ENCODE measurements around the gene GSTA4. TPM values are rescaled to one million over a fixed set of nuclear protein-coding genes. Genes with fewer than 3 reads are reported as not detected.

Gene GSTA4
- polyA plus RNA-seq (2012; ENCODE audit: low read depth, missing spikeins): 2.7 TPM

- peak; percentile 74 for DNase-seq (ENCODE audit: insufficient read length, low spot score)
- peak; percentile 91 for FAIRE-seq
Measured at GRCh38 chr6:52995089-52995912, at the start of gene GSTA4. Gene GSTA4 (minus strand): TSS chr6:52995284. CDS start chr6:52994243, 1,041 bp downstream.

GRCh38 chr6:53044572-53044971 is 49.5 kb upstream of the GSTA4 start:
- DNase-seq (ENCODE audit: insufficient read length, low spot score) (no peak), FAIRE-seq (no peak)
- TF ChIP-seq PAX5 (IDR thresholded peaks at IDR 0.05; ENCODE audit: insufficient read depth, low read length, severe bottlenecking): no peak
- TF ChIP-seq POLR2AphosphoS5 (IDR thresholded peaks at IDR 0.05; ENCODE audit: low read depth, low read length): no peak
- TF ChIP-seq POLR2A (IDR thresholded peaks at IDR 0.05; ENCODE audit: low read depth, low read length): no peak
- TF ChIP-seq POU2F2 (IDR thresholded peaks at IDR 0.05; ENCODE audit: low read depth, low read length): no peak
- no peak for TF ChIP-seq SPI1 (IDR thresholded peaks at IDR 0.05; ENCODE audit: low read depth, low read length)
- TF ChIP-seq TAF1 (IDR thresholded peaks at IDR 0.05; ENCODE audit: low read depth, low read length): no peak

More at GRCh38 chr6:52995089-52995912, at the start of gene GSTA4:
- TF ChIP-seq PAX5 (IDR thresholded peaks at IDR 0.05; ENCODE audit: insufficient read depth, low read length, severe bottlenecking) (peak; percentile 7), POU2F2 (IDR thresholded peaks at IDR 0.05; ENCODE audit: low read depth, low read length) (peak; percentile 98), POLR2A (IDR thresholded peaks at IDR 0.05; ENCODE audit: low read depth, low read length) (0 out of 2 replicates have a peak, but pooled peaks have one; percentile 27)

- DNase-seq (ENCODE audit: insufficient read length, low spot score) (no peak), FAIRE-seq (no peak)
- TF ChIP-seq TAF1 (IDR thresholded peaks at IDR 0.05; ENCODE audit: low read depth, low read length) (no peak), PAX5 (IDR thresholded peaks at IDR 0.05; ENCODE audit: insufficient read depth, low read length, severe bottlenecking) (no peak), POLR2AphosphoS5 (IDR thresholded peaks at IDR 0.05; ENCODE audit: low read depth, low read length) (no peak), POLR2A (IDR thresholded peaks at IDR 0.05; ENCODE audit: low read depth, low read length) (no peak), POU2F2 (IDR thresholded peaks at IDR 0.05; ENCODE audit: low read depth, low read length) (no peak), SPI1 (IDR thresholded peaks at IDR 0.05; ENCODE audit: low read depth, low read length) (no peak)
Measured at GRCh38 chr6:53044071-53044470, 49.0 kb upstream of the GSTA4 start.

- FAIRE-seq (no peak), DNase-seq (ENCODE audit: insufficient read length, low spot score) (no peak)
- TF ChIP-seq POLR2A (IDR thresholded peaks at IDR 0.05; ENCODE audit: low read depth, low read length) (no peak), PAX5 (IDR thresholded peaks at IDR 0.05; ENCODE audit: insufficient read depth, low read length, severe bottlenecking) (no peak), POLR2AphosphoS5 (IDR thresholded peaks at IDR 0.05; ENCODE audit: low read depth, low read length) (no peak), POU2F2 (IDR thresholded peaks at IDR 0.05; ENCODE audit: low read depth, low read length) (no peak), TAF1 (IDR thresholded peaks at IDR 0.05; ENCODE audit: low read depth, low read length) (no peak), SPI1 (IDR thresholded peaks at IDR 0.05; ENCODE audit: low read depth, low read length) (no peak)
Measured at GRCh38 chr6:53043581-53043980, 48.5 kb upstream of the GSTA4 start.

- FAIRE-seq (no peak), DNase-seq (ENCODE audit: insufficient read length, low spot score) (no peak)
- TF ChIP-seq POLR2A (IDR thresholded peaks at IDR 0.05; ENCODE audit: low read depth, low read length) (no peak), TAF1 (IDR thresholded peaks at IDR 0.05; ENCODE audit: low read depth, low read length) (no peak), PAX5 (IDR thresholded peaks at IDR 0.05; ENCODE audit: insufficient read depth, low read length, severe bottlenecking) (no peak), POLR2AphosphoS5 (IDR thresholded peaks at IDR 0.05; ENCODE audit: low read depth, low read length) (no peak), SPI1 (IDR thresholded peaks at IDR 0.05; ENCODE audit: low read depth, low read length) (no peak), POU2F2 (IDR thresholded peaks at IDR 0.05; ENCODE audit: low read depth, low read length) (no peak)
Measured at GRCh38 chr6:53042112-53042511, 47.0 kb upstream of the GSTA4 start.

GRCh38 chr6:53041356-53041755 is 46.3 kb upstream of the GSTA4 start:
- TF ChIP-seq TAF1 (IDR thresholded peaks at IDR 0.05; ENCODE audit: low read depth, low read length) (no peak), SPI1 (IDR thresholded peaks at IDR 0.05; ENCODE audit: low read depth, low read length) (no peak), POU2F2 (IDR thresholded peaks at IDR 0.05; ENCODE audit: low read depth, low read length) (no peak), PAX5 (IDR thresholded peaks at IDR 0.05; ENCODE audit: insufficient read depth, low read length, severe bottlenecking) (no peak), POLR2A (IDR thresholded peaks at IDR 0.05; ENCODE audit: low read depth, low read length) (no peak), POLR2AphosphoS5 (IDR thresholded peaks at IDR 0.05; ENCODE audit: low read depth, low read length) (no peak)
- FAIRE-seq: no peak
- DNase-seq (ENCODE audit: insufficient read length, low spot score): no peak

- DNase-seq (ENCODE audit: insufficient read length, low spot score) (no peak), FAIRE-seq (no peak)
- TF ChIP-seq POLR2A (IDR thresholded peaks at IDR 0.05; ENCODE audit: low read depth, low read length) (no peak), SPI1 (IDR thresholded peaks at IDR 0.05; ENCODE audit: low read depth, low read length) (no peak), PAX5 (IDR thresholded peaks at IDR 0.05; ENCODE audit: insufficient read depth, low read length, severe bottlenecking) (no peak), TAF1 (IDR thresholded peaks at IDR 0.05; ENCODE audit: low read depth, low read length) (no peak), POLR2AphosphoS5 (IDR thresholded peaks at IDR 0.05; ENCODE audit: low read depth, low read length) (no peak), POU2F2 (IDR thresholded peaks at IDR 0.05; ENCODE audit: low read depth, low read length) (no peak)
Measured at GRCh38 chr6:53038596-53038995, 43.5 kb upstream of the GSTA4 start.

GRCh38 chr6:53038141-53038540 is 43.1 kb upstream of the GSTA4 start:
- FAIRE-seq (no peak), DNase-seq (ENCODE audit: insufficient read length, low spot score) (no peak)
- TF ChIP-seq POU2F2 (IDR thresholded peaks at IDR 0.05; ENCODE audit: low read depth, low read length): no peak
- TF ChIP-seq PAX5 (IDR thresholded peaks at IDR 0.05; ENCODE audit: insufficient read depth, low read length, severe bottlenecking): no peak
- no peak for TF ChIP-seq SPI1 (IDR thresholded peaks at IDR 0.05; ENCODE audit: low read depth, low read length)
- no peak for TF ChIP-seq POLR2A (IDR thresholded peaks at IDR 0.05; ENCODE audit: low read depth, low read length)
- TF ChIP-seq POLR2AphosphoS5 (IDR thresholded peaks at IDR 0.05; ENCODE audit: low read depth, low read length): no peak

- FAIRE-seq (no peak), DNase-seq (ENCODE audit: insufficient read length, low spot score) (no peak)
- TF ChIP-seq SPI1 (IDR thresholded peaks at IDR 0.05; ENCODE audit: low read depth, low read length): no peak
- TF ChIP-seq POLR2AphosphoS5 (IDR thresholded peaks at IDR 0.05; ENCODE audit: low read depth, low read length): no peak
- no peak for TF ChIP-seq POLR2A (IDR thresholded peaks at IDR 0.05; ENCODE audit: low read depth, low read length)
- TF ChIP-seq TAF1 (IDR thresholded peaks at IDR 0.05; ENCODE audit: low read depth, low read length): no peak
- TF ChIP-seq POU2F2 (IDR thresholded peaks at IDR 0.05; ENCODE audit: low read depth, low read length): no peak
- no peak for TF ChIP-seq PAX5 (IDR thresholded peaks at IDR 0.05; ENCODE audit: insufficient read depth, low read length, severe bottlenecking)
Measured at GRCh38 chr6:53035549-53036213, 40.6 kb upstream of the GSTA4 start.
